PC-9 (cell line): ENCODE results near the gene HAPLN2. TPM values are rescaled to one million over a fixed set of nuclear protein-coding genes. Genes with fewer than 3 reads are reported as not detected.
"Not testable (repeated sequence)": the region's sequence is repeated elsewhere in the genome, so short reads cannot be mapped to it uniquely, and the experiment has no call there.

Experiments
- BruUV-seq: library from RNA; stranded (reverse); fragments of 400-500 nt; replicated peaks from 2 replicates; lab custom pipeline; 2021; lab: Mats Ljungman, UMichigan
- CTCF ChIA-PET: fragments of 300-600 bp; sonication (Branson Sonifier 250); formaldehyde crosslinking; loops from one replicate; lab custom pipeline; 2022; ENCODE audit warnings: antibody characterized with exemption; lab: Charles Lee
- POLR2A ChIA-PET: fragments of 300-600 bp; sonication (Branson Sonifier 250); formaldehyde crosslinking; loops from one replicate; lab custom pipeline; 2022; ENCODE audit warnings: antibody characterized with exemption; ENCODE audit not compliant: unreplicated experiment; lab: Charles Lee
- DNase-seq, 2 experiments: peaks; one replicate each; pipeline versions ENCODE4 v3.0.0 to v3.0.0-alpha.2; 2015 to 2022; ENCODE audit warnings: mixed read lengths in 1 of 2
- H2AFZ ChIP-seq: fragments of 200-600 bp; sonication (generic); 2 replicates; pipeline ENCODE4 v1.8.1; 2017; ENCODE audit warnings: antibody characterized with exemption
- H3F3A ChIP-seq: fragments of 200-600 bp; sonication (generic); 2 replicates; pipeline ENCODE4 v1.8.1; 2017; ENCODE audit warnings: antibody characterized with exemption, mild to moderate bottlenecking, low read depth; ENCODE audit not compliant: insufficient read depth
- H3K27ac ChIP-seq: fragments of 200-600 bp; sonication (generic); 2 replicates; pipeline ENCODE4 v1.6.1; 2016; ENCODE audit warnings: mixed run types
- H3K27me3 ChIP-seq: fragments of 200-600 bp; sonication (generic); 2 replicates; pipeline ENCODE4 v1.6.1; 2016; ENCODE audit warnings: low read depth, mixed run types; ENCODE audit not compliant: insufficient read depth
- H3K36me3 ChIP-seq: fragments of 200-600 bp; sonication (generic); 2 replicates; pipeline ENCODE4 v1.6.1; 2016; ENCODE audit warnings: low read depth, mixed run types
- H3K4me1 ChIP-seq: fragments of 200-600 bp; sonication (generic); replicated peaks from 2 replicates; pipeline ENCODE4 v1.6.1; 2016; ENCODE audit warnings: mixed run types; ENCODE audit not compliant: insufficient read depth
- H3K4me2 ChIP-seq: fragments of 200-600 bp; sonication (generic); 2 replicates; pipeline ENCODE4 v1.6.1; 2017; ENCODE audit warnings: mixed run types
- H3K4me3 ChIP-seq: fragments of 200-600 bp; sonication (generic); 2 replicates; pipeline ENCODE4 v1.6.1; 2016; ENCODE audit warnings: mixed run types
- H3K79me2 ChIP-seq: fragments of 200-600 bp; sonication (generic); 2 replicates; pipeline ENCODE4 v1.6.1; 2017; ENCODE audit warnings: low read depth, mixed run types
- H3K9me2 ChIP-seq: fragments of 200-600 bp; sonication (generic); 2 replicates; pipeline ENCODE4 v1.8.1; 2017; ENCODE audit warnings: mild to moderate bottlenecking; ENCODE audit not compliant: insufficient read depth
- H3K9me3 ChIP-seq: fragments of 200-600 bp; sonication (generic); 2 replicates; pipeline ENCODE4 v1.8.1; 2016; ENCODE audit warnings: low read depth; ENCODE audit not compliant: insufficient read depth
- H4K20me1 ChIP-seq: fragments of 200-600 bp; sonication (generic); 2 replicates; pipeline ENCODE4 v1.8.1; 2017; ENCODE audit not compliant: insufficient read depth
- EZH2 ChIP-seq: fragments of 200-600 bp; sonication (generic); IDR thresholded peaks from 2 replicates; pipeline ENCODE4 v1.8.0; 2017; ENCODE audit warnings: antibody characterized with exemption, low read depth
- intact Hi-C: fragments of 100-400 bp; cut with micrococcal nuclease; formaldehyde crosslinking; loops from one replicate; pipeline ENCODE4 v1.10.0; 2022; ENCODE audit not compliant: unreplicated experiment
- total RNA-seq: library from RNA; stranded (reverse); gene quantifications from 2 replicates; pipeline ENCODE4 v1.2.3, GENCODE V29; 2021
- TF ChIP-seq, protein P1 (sequence below): fragments of 200-600 bp; sonication (generic); conservative IDR thresholded peaks from 2 replicates; pipeline ENCODE4 v1.6.1; 2017; ENCODE audit warnings: mixed run types, antibody characterized with exemption, mild to moderate bottlenecking, moderate library complexity

The HAPLN2 gene
- total RNA-seq, 1 experiment from 2014 or later: not detected

DNA sequence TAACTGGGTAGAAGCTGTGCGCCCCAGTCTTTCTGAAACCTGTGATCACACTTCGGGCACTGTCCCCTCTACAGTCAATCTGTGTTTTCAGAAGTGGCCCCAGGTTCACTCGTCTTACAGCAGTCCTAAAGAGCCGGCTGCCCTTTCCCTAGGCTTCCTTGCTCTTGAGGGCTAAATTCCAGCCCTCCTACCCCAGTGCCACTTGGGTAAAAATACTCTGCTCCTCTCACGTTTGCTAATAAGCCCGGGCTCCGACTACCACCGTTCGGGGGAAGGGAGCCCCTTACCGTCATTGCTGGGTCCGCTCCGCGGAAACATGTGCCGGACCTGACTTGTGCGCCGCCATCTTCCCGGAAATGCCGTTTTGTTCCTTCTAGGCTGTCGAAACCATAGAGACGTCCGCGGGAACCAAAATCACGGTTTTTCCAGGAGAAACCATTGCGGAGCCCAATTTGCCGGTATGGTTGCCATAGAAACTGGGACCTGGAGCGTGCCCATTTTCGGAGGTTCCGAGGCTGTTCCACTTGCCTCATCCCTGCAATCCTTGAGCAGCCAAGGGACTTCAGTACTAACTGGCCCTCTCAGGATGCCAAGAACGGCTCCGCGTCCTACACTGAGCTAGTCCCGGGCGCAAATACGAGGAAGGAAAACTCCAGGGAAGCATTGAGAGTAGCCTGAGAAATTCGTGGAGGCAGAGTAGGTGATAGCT, 17.9 kb upstream of the HAPLN2 start, which contains the start of gene GPATCH4:
GPATCH4 (minus strand) TSS at position 358 of the 709 bp plus-strand sequence.
- no peak for TF ChIP-seq EZH2
- BruUV-seq: no TSS peak
- H3K27ac ChIP-seq: peak within 1 kb of the TSS; percentile 70
- peaks cover 25% of the 10 kb centered on the region; the same call in 1 of the 2 replicates for H3F3A ChIP-seq
- intact Hi-C loops: no loop called here
- peak within 1 kb of the TSS; percentile 84 for H3K4me2 ChIP-seq
- H3K27me3 ChIP-seq: no peaks in the 10 kb centered on the region
- peak within 1 kb of the TSS; percentile 97 for H2AFZ ChIP-seq
- CTCF ChIA-PET: no interaction called here
- H3K79me2 ChIP-seq: peaks cover 32% of the 10 kb centered on the region
- no peaks in the 10 kb centered on the region for H3K9me2 ChIP-seq
- H3K9me3 ChIP-seq: no peaks in the 10 kb centered on the region
- H3K4me1 ChIP-seq: peaks cover 16% of the 10 kb centered on the region
- POLR2A ChIA-PET: no interaction called here
- H4K20me1 ChIP-seq: no peaks in the 10 kb centered on the region
- H3K36me3 ChIP-seq: peaks cover 14% of the 10 kb centered on the region
- peak within 1 kb of the TSS; percentile 77 for H3K4me3 ChIP-seq
- peak; percentile 63 to 65 for DNase-seq

DNA sequence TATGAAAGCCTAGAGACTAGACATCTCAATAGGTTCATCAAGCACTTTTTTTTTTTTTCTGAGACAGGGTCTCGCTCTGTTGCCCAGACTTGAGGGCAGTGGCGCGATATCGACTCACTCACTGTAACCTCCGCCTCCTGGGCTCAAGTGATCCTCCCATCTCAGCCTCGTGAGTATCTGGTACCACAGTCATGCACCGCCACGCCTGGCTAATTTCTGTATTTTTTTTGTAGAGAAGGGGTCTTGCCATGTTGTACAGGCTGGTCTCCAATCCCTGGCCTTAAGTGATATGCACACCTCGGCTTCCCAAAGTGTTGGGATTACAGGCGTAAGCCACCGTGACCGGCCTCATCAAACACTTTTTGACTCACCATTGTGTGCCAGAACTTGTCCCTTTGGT, 17.3 kb upstream of the HAPLN2 start:
- CTCF ChIA-PET: interaction anchor here (0.6 kb wide), 2 partner anchors 213 to 563 kb away, joined by 3 to 5 read pairs; no protein-coding TSS in a partner anchor
- H3K4me3 ChIP-seq: peak overlapping the region; percentile 77
- peaks cover 16% of the 10 kb centered on the region for H3K4me1 ChIP-seq
- peaks cover 23% of the 10 kb centered on the region; the same call in 1 of the 2 replicates for H3F3A ChIP-seq
- BruUV-seq: no TSS peak
- H3K27ac ChIP-seq: peak overlapping the region; percentile 70
- peak overlapping the region; percentile 97 for H2AFZ ChIP-seq
- no peak for DNase-seq
- TF ChIP-seq, protein P1, sequence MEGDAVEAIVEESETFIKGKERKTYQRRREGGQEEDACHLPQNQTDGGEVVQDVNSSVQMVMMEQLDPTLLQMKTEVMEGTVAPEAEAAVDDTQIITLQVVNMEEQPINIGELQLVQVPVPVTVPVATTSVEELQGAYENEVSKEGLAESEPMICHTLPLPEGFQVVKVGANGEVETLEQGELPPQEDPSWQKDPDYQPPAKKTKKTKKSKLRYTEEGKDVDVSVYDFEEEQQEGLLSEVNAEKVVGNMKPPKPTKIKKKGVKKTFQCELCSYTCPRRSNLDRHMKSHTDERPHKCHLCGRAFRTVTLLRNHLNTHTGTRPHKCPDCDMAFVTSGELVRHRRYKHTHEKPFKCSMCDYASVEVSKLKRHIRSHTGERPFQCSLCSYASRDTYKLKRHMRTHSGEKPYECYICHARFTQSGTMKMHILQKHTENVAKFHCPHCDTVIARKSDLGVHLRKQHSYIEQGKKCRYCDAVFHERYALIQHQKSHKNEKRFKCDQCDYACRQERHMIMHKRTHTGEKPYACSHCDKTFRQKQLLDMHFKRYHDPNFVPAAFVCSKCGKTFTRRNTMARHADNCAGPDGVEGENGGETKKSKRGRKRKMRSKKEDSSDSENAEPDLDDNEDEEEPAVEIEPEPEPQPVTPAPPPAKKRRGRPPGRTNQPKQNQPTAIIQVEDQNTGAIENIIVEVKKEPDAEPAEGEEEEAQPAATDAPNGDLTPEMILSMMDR: no peak
- no peak for TF ChIP-seq EZH2
- peaks cover 12% of the 10 kb centered on the region for H3K36me3 ChIP-seq
- H4K20me1 ChIP-seq: no peaks in the 10 kb centered on the region
- H3K27me3 ChIP-seq: no peaks in the 10 kb centered on the region
- no peaks in the 10 kb centered on the region for H3K9me2 ChIP-seq
- intact Hi-C loops: no loop called here
- H3K4me2 ChIP-seq: peak overlapping the region; percentile 84
- H3K79me2 ChIP-seq: peaks cover 32% of the 10 kb centered on the region
- H3K9me3 ChIP-seq: no peaks in the 10 kb centered on the region
- POLR2A ChIA-PET: interaction anchor here (0.6 kb wide), 1 partner anchor 541 kb away, joined by 8 read pairs; the partner anchor contains the start of gene RAB25

DNA sequence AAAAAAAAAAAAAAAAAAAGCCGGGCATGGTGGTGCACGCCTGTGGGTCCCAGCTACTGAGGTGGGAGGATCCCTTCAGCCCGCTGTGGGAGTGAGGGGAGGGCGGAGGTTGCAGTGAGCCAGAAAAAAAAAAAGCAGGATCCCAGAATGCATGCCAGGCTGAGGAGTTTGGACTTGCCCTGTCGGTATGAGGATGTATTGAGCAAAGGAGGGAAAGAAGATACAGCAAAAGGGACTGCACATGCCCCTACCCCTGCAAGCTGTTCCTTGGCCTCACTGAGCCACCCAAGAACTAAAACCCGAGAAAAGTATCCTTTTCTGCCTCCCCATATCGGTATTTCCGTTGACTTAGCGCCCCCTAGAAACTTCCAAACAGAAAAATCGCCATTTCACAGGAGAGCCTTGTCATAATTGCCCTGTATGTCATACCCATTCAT, 16.6 kb upstream of the HAPLN2 start:
- intact Hi-C loops: no loop called here
- no peak for DNase-seq
- no peaks in the 10 kb centered on the region for H3K9me3 ChIP-seq
- H2AFZ ChIP-seq: no peak overlapping the region
- TF ChIP-seq, protein P1: peak; percentile 41; the same call in 1 of the 2 replicates
- TF ChIP-seq EZH2: no peak
- H3K4me3 ChIP-seq: no peak overlapping the region
- H3K4me2 ChIP-seq: 0 out of 2 replicates have a peak overlapping the region, but pooled peaks have one; percentile 4
- no peaks in the 10 kb centered on the region for H3K9me2 ChIP-seq
- H3K36me3 ChIP-seq: peaks cover 6% of the 10 kb centered on the region
- peaks cover 21% of the 10 kb centered on the region; the same call in 1 of the 2 replicates for H3F3A ChIP-seq
- H3K79me2 ChIP-seq: peaks cover 32% of the 10 kb centered on the region
- ChIA-PET CTCF (interaction anchor here (0.6 kb wide), 2 partner anchors 214 to 563 kb away, joined by 3 to 5 read pairs; no protein-coding TSS in a partner anchor), POLR2A (interaction anchor here (0.6 kb wide), 1 partner anchor 542 kb away, joined by 8 read pairs; the partner anchor contains the start of gene RAB25)
- no peak overlapping the region for H3K27ac ChIP-seq
- H4K20me1 ChIP-seq: no peaks in the 10 kb centered on the region
- H3K27me3 ChIP-seq: no peaks in the 10 kb centered on the region
- peaks cover 21% of the 10 kb centered on the region for H3K4me1 ChIP-seq
- BruUV-seq: no TSS peak

DNA sequence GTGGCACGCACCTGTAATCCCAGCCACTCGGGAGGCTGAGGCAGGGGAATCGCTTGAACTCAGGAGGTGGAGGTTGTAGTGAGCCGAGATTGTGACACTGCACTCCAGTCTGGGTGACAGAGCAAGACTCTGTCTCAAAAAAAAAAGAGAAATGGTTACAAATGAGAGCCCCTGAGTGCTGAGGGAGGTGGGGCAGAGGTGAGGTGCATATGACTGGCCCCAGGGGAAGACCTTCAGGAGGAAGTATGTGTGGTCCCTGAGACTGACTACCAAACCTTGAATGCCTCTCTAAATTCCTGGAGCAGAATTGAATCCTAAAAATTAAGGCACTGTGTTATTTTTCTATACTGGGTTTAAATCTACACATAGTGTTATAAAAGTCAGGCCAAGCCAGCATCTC, 11.9 kb upstream of the HAPLN2 start:
- peaks cover 18% of the 10 kb centered on the region; the same call in 1 of the 2 replicates for H3K4me1 ChIP-seq
- CTCF ChIA-PET: interaction anchor here (1.0 kb wide), 1 partner anchor 161 kb away, joined by 3 read pairs; no protein-coding TSS in a partner anchor
- H3K36me3 ChIP-seq, H3K9me2 ChIP-seq, DNase-seq, BruUV-seq, H4K20me1 ChIP-seq, POLR2A ChIA-PET, H2AFZ ChIP-seq, H3K27me3 ChIP-seq, H3K9me3 ChIP-seq, H3K4me3 ChIP-seq, H3K79me2 ChIP-seq, intact Hi-C loops, H3K4me2 ChIP-seq, H3K27ac ChIP-seq: not testable (repeated sequence)
- peaks cover 12% of the 10 kb centered on the region; the same call in 1 of the 2 replicates for H3F3A ChIP-seq
